Mesangial cell (primary cell): Measurements from ENCODE around the gene PLPP6. TPM values are rescaled to one million over a fixed set of nuclear protein-coding genes. Genes with fewer than 3 reads are reported as not detected.

Experiments used
- total RNA-seq: library from RNA; depleted of rRNA; stranded (reverse); fragments of >200 nt; gene quantifications from 2 replicates; pipeline ENCODE4 v1.2.3, GENCODE V29; 2015

PLPP6 gene
- total RNA-seq, result 6.4 and 10.1 TPM in 2 replicates

DNA sequence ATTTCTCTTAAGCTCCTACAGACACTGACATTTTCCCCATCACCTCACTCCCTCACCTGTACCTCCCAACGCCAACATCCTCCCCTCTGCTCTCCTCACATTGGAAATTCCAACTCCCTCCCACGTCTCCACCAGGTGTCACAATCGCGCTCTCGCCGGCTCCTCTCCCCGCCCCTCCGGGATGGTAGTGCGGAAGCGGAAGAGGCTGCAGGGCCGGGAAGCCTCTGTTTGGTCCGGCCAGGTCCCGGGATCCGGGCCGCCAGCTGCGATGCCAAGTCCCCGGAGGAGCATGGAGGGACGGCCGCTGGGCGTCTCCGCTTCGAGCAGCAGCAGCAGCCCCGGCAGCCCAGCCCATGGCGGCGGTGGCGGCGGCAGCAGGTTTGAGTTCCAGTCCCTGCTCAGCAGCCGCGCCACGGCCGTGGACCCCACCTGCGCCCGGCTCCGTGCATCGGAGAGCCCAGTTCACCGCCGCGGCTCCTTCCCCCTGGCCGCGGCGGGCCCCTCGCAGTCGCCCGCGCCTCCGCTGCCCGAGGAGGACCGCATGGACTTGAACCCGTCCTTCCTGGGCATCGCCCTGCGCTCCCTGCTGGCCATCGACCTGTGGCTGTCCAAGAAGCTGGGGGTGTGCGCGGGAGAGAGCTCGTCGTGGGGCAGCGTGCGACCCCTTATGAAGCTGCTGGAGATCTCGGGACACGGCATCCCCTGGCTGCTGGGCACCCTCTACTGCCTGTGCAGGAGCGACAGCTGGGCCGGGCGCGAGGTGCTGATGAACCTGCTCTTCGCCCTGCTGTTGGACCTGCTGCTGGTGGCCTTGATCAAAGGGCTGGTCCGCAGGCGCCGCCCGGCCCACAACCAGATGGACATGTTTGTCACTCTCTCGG, at the start of gene PLPP6:
TSS of gene PLPP6 (plus strand) at position 187 of the 881 bp plus-strand sequence. CDS start at position 269, 82 bp downstream.

GRCh38 chr9:4666042-4666699, 4.1 kb downstream of the PLPP6 start, which contains the start of gene SPATA6L:
SPATA6L (minus strand) TSS chr9:4666480; CDS start chr9:4666250, 230 bp downstream.

GRCh38 chr9:4679268-4680172, 17.4 kb downstream of the PLPP6 start, which contains the start of gene CDC37L1:
CDC37L1 (plus strand) TSS chr9:4679569; CDS start chr9:4679768, 199 bp downstream.

Other genes with a start within 250 kb of the PLPP6 start
- 10.3 and 10.6 TPM in 2 replicates for gene SLC1A1, start 171.8 kb upstream of the PLPP6 start, total RNA-seq
- gene SPATA6L, start 4.2 kb downstream of the PLPP6 start, total RNA-seq, result 2.1 and 2.9 TPM in 2 replicates
- 8.8 and 12.2 TPM in 2 replicates for gene CDC37L1, start 17.3 kb downstream of the PLPP6 start, total RNA-seq
- gene AK3, start 78.9 kb downstream of the PLPP6 start, total RNA-seq, result 34.7 and 57.6 TPM in 2 replicates
- gene RCL1, start 130.7 kb downstream of the PLPP6 start, total RNA-seq, result 16.8 and 19.0 TPM in 2 replicates